GM18498 (cell line): ENCODE data around the gene CELF2.
"Not testable (repeated sequence)": the region's sequence is repeated elsewhere in the genome, so short reads cannot be mapped to it uniquely, and the experiment has no call there.

Source experiments
- ATAC-seq: cut with Tn5 transposase; IDR thresholded peaks from one replicate; pipeline ENCODE4 v1.9.1; 2021; ENCODE audit warnings: mild to moderate bottlenecking, moderate library complexity; ENCODE audit not compliant: unreplicated experiment

CELF2 gene

DNA sequence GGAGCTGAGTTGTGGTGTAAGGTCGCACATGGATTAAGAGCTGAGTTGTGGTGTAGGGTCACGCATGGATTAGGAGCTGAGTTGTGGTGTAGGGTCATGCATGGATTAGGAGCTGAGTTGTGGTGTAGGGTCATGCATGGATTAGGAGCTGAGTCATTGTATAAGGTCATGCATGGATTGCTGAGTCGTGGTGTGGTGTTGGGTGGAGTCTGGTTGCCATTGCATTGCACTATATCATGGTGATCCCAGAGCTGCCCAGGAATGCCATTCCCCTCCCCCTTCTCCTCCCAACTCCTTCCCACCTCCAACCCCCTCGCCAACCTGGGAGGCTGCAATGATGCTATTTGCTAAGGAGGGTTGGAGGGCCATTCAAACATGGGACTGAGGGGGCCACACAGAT is 349.2 kb downstream of the CELF2 start:
- ATAC-seq: not testable (repeated sequence)

DNA sequence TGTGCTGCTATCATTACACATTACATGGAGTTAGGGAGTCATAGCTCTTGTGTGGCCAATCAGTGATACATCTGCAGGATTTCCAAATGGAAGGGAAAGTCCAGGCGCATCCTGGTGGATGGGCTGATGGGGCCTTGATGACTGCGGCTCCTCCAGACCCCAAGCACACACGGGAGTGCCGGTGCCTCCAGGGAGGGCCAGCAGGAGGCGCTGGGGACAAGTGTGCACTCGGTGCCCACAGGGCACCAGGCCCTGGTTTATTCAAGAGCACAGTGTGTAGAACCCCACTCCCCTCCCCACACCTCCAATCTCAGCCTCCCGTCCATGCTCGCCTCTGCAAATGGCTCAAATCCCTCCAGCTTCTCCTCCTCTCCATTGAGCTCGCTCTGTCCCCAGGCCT is 349.8 kb downstream of the CELF2 start:
- no peak for ATAC-seq

DNA sequence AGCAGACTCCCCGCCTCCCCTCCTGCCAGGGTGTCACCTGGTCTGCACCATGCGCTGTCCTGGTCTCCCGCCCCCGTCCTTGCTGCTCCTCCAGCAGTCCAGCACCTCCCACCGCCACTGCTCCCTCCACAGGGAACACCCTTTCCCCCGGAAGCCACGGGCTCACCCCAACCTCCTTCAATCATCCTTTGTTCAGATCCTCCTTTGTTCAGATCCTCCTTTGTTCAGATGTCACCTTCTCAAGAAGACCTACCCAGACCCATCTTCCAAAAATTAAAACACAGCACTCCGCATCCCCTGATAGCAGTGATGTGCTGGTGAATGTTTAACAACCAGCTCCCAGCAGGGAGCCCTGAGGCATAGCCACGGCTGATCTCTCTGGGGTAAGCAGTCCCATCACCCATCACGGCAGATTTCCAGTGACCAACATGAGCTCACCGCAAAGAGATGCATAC is 356.1 kb downstream of the CELF2 start:
- ATAC-seq: no peak

DNA sequence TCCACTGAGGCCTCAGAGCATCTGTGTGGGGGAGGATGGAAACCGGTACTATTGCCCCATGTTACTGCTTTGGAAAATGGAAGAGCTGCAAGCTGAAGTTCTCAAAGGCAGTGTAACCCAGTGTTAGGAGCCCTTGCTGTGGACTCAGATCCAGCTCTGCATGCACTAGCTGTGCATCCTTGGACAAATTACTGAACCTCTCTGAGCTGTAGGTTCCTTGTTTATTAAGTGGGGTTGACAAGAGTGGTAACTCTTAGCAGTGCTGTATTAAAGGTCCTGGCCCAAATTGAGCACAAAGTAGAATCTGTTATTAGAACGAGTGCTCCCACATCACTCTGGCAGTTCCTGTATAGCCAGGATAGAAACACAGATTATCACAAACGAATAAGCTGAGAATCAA is 359.6 kb downstream of the CELF2 start:
- ATAC-seq: no peak

DNA sequence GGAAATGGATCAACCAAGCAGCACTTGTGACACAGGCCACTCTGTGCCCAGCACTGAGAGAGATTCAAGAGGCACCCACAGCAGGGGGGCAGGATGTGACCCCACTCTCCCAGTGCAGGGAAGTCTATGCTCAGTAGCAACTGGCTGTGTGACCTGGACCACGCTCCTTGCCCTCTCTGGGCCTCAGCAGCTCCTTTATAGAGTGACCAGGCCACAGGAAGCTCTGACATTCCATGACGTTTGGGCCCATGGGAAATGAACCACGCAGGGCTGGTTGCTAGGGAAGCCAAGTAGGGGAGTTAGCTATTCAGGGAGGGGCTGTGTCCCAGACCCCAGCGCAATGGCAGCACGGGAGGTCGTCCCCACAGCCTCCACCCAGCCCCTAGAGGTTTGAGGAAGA is 361.2 kb downstream of the CELF2 start:
- ATAC-seq: no peak

DNA sequence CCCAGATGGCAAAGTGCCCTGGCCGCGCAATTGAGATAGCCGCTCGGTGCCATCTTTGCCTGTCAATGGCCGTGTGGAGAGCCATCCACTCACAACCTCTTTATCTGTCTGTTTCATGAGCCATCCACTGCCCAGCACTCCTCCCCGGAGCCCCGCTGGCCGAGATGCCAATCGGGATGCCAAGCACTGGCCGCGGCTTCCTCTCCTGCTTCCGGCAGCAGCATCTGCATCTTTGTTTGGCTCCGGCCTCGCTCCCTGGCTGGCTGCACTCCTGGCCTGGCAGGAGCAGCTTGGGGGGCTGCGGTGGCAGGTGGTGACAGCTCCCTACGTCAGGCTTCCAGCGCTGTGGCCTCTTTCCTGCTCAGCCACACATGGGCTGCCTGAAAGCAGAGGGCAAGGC is 362.1 kb downstream of the CELF2 start:
- no peak for ATAC-seq

DNA sequence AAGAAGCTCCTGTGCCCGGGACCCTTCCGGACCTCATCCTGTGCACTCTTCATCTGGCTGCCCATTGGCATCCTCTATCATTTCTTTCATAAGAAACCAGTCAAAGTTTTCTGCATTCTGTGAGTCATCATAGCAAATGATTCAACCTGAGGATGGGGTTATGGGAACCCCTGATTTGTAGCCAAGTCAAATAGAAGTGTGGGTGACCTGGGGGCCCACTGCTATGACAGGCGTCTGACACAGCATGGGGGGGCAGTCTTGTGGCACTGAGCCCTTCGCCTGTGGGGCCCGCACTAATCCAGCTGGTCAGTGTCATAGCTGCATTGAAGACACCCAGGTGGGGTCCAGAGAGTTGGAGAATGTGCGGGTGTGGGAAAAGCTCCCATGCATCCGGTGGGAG is 363.4 kb downstream of the CELF2 start:
- ATAC-seq: no peak

DNA sequence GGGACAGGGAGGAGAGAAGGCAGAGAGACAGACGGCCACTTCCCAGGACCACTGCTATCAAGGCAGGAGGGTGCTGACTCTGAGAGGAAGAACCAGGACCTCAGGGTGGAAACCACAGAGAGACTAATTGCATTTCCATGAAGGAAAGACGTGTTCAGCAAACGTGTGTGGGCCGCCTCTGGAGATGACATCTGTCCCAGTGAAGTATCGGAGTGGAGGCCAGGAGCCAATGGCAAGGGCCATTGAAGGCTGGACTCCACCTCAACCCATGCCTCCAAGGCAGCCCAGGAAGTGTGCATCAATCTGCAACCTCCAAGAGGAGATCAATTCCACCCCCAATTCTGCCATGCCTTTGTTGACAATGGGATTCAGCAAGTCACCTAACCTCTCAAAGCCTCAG is 363.8 kb downstream of the CELF2 start:
- ATAC-seq: no peak

DNA sequence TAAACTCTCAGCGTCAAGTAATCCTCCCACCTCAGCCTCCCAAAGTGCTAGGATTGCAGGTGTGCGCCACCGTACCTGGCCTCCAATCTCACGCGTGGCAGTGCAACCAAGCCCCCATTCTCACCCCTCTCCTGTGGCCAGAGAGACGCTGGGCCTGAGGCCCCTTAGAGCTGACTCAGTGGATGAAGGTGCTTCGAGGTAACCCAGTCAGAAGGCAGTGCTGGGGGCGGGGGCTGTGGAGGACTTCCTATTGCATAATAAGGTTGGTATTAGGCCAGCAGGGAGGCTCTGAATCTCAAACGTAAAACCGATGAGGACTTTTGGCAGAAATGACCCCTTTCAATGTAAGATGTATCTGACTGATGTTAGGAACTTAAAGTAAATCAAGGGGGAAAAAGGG is 364.5 kb downstream of the CELF2 start:
- ATAC-seq: no peak

DNA sequence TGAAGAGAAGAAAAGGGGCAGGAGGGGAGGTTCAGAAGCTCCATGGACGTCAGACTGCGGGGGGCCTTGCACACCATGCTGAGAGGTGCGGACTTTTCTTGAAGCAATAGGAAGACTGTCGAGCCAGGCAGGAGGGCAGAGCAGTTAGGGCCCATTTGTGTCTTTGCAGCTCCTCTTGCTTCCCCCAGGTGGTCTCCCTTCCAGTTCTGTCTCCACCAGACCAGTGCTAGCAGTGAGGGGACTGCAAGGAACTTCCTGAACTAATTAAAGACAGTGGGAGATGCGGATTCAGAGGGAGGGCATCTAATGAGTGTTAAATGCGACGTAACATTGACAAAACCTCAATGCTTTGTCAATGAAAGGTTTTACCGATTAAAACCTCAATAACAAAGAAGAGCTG is 368.4 kb downstream of the CELF2 start:
- no peak for ATAC-seq
